HL-60 (cell line): ENCODE results near the gene ABCF3.

Experiments
- CTCF ChIP-seq: IDR thresholded peaks from one replicate; pipeline ENCODE4 v1.5.1; 2011; ENCODE audit warnings: low read length, control low read depth, inconsistent platforms; ENCODE audit not compliant: insufficient read depth
- POLR2AphosphoS5 ChIP-seq: IDR thresholded peaks from 2 replicates; pipeline ENCODE4 v1.6.1; 2012; ENCODE audit warnings: low read depth

- no peak for TF ChIP-seq CTCF
- no peak for TF ChIP-seq POLR2AphosphoS5
Measured at GRCh38 chr3:184183679-184184078, 2.3 kb upstream of the ABCF3 start.
